ENCODE measurements around the gene ROM1.

- no peak for TF ChIP-seq CTCF (IDR thresholded peaks at IDR 0.05)
- no peak for TF ChIP-seq POLR2AphosphoS5 (IDR thresholded peaks at IDR 0.05)
- TF ChIP-seq POLR2A (IDR thresholded peaks at IDR 0.05), result no peak
These were observed 2.0 kb upstream of the ROM1 start for GRCh38 chr11:62610814-62611704.

All from breast epithelium (tissue), 3 donors.